Keratinocyte (primary cell): Measurements from ENCODE around the gene ITPK1. TPM values are rescaled to one million over a fixed set of nuclear protein-coding genes. Genes with fewer than 3 reads are reported as not detected.

Experiments used
- DNase-seq: peaks from one replicate; pipeline ENCODE4 v3.0.0-alpha.2; 2011; ENCODE audit warnings: low read depth, missing footprints, low spot score
- FAIRE-seq: peaks from 2 replicates; lab custom pipeline; 2011; peaks lifted over from hg19 to GRCh38; lab: Jason Lieb, UNC
- H2AFZ ChIP-seq: 2 replicates; pipeline ENCODE4 v1.6.0; 2012; ENCODE audit warnings: low read length, control low read depth, inconsistent platforms; ENCODE audit not compliant: control insufficient read depth
- H3K27ac ChIP-seq: 2 replicates; pipeline ENCODE4 v1.5.1; 2011; ENCODE audit warnings: low read length; ENCODE audit not compliant: control insufficient read depth, insufficient read depth
- H3K27me3 ChIP-seq: 3 replicates; pipeline ENCODE4 v1.6.0; 2011; ENCODE audit warnings: low read length; ENCODE audit not compliant: control insufficient read depth, insufficient read depth; ENCODE audit errors: extremely low read depth
- H3K36me3 ChIP-seq, 2 experiments: 2 replicates in 1 of 2; 3 replicates in 1 of 2; pipeline ENCODE4 v1.5.1; 2011; ENCODE audit warnings: low read length in 2 of 2, mild to moderate bottlenecking in 1 of 2; ENCODE audit not compliant: control insufficient read depth in 2 of 2, insufficient read depth in 2 of 2; ENCODE audit errors: extremely low read depth in 1 of 2
- H3K4me1 ChIP-seq: 3 replicates; pipeline ENCODE4 v1.5.1; 2011; ENCODE audit warnings: low read length; ENCODE audit not compliant: control insufficient read depth, insufficient read depth; ENCODE audit errors: extremely low read depth
- H3K4me2 ChIP-seq: 3 replicates; pipeline ENCODE4 v1.6.0; 2011; ENCODE audit warnings: low read depth, low read length; ENCODE audit not compliant: control insufficient read depth, insufficient read depth; ENCODE audit errors: extremely low read depth
- H3K4me3 ChIP-seq, 3 experiments: fragments of 200-600 bp in 1 of 3; sonication (generic) in 1 of 3; 2 replicates in 2 of 3; 3 replicates in 1 of 3; pipeline ENCODE4 v1.5.1; 2011 to 2016; ENCODE audit warnings: low read length in 3 of 3, mild to moderate bottlenecking in 3 of 3, control low read depth in 2 of 3, inconsistent platforms in 1 of 3, low read depth in 1 of 3, mixed read lengths in 1 of 3, mixed run types in 1 of 3, moderate library complexity in 1 of 3; ENCODE audit not compliant: control insufficient read depth in 2 of 3, insufficient read depth in 2 of 3; ENCODE audit errors: extremely low read depth in 1 of 3
- H3K79me2 ChIP-seq: 2 replicates; pipeline ENCODE4 v1.6.0; 2012; ENCODE audit warnings: low read length; ENCODE audit not compliant: control insufficient read depth, insufficient read depth
- H3K9ac ChIP-seq: 3 replicates; pipeline ENCODE4 v1.6.0; 2011; ENCODE audit warnings: low read length; ENCODE audit not compliant: control insufficient read depth, insufficient read depth; ENCODE audit errors: extremely low read depth
- H3K9me1 ChIP-seq: 3 replicates; pipeline ENCODE4 v1.6.0; 2011; ENCODE audit warnings: low read length; ENCODE audit not compliant: control insufficient read depth, insufficient read depth; ENCODE audit errors: extremely low read depth
- H3K9me3 ChIP-seq: 2 replicates; pipeline ENCODE4 v1.5.1; 2012; ENCODE audit warnings: low read depth, low read length; ENCODE audit not compliant: control insufficient read depth
- H4K20me1 ChIP-seq: 3 replicates; pipeline ENCODE4 v1.6.0; 2011; ENCODE audit warnings: low read length; ENCODE audit not compliant: control insufficient read depth, insufficient read depth; ENCODE audit errors: extremely low read depth
- EZH2 ChIP-seq: IDR thresholded peaks from one replicate; pipeline ENCODE4 v1.6.1; 2012; ENCODE audit warnings: inconsistent platforms, mild to moderate bottlenecking, low read length, moderate library complexity
- dilution Hi-C: fragments of 300-500 bp; cut with MboI; formaldehyde crosslinking; loops from one replicate; pipeline ENCODE4 v1.7.0; 2020; ENCODE audit warnings: low sequenced_read_pairs; ENCODE audit not compliant: extremely low pct_ligation_motif_present
- polyA plus RNA-seq, 5 experiments: library from polyadenylated mRNA; depleted of rRNA in 3 of 5; stranded (reverse) in 3 of 5; stranded (forward) in 1 of 5; unstranded in 1 of 5; fragments of >200 nt; gene quantifications; 1 replicate in 1 of 5; 2 replicates in 3 of 5; 3 replicates in 1 of 5; pipeline versions ENCODE4 v1.2.1 to v1.2.3, GENCODE V29; 2011 to 2012; ENCODE audit warnings: missing spikeins in 2 of 5, low read depth in 1 of 5, low replicate concordance in 1 of 5
- TF ChIP-seq, protein P1 (sequence below), 3 experiments: IDR thresholded peaks in 1 of 3; conservative IDR thresholded peaks in 1 of 3; optimal IDR thresholded peaks in 1 of 3; 2 replicates in 2 of 3; 3 replicates in 1 of 3; pipeline versions ENCODE3 to v1.5.1; 2011; ENCODE audit warnings: low read length in 3 of 3, mild to moderate bottlenecking in 3 of 3, moderate library complexity in 2 of 3, control low read depth in 1 of 3, inconsistent platforms in 1 of 3; ENCODE audit not compliant: insufficient read depth in 2 of 3; ENCODE audit errors: extremely low read depth in 1 of 3

The ITPK1 gene
- polyA plus RNA-seq, 1 donor (not counting 4 experiments of a cell fraction or from before 2014, with no cell fraction given): 67.8 TPM

DNA sequence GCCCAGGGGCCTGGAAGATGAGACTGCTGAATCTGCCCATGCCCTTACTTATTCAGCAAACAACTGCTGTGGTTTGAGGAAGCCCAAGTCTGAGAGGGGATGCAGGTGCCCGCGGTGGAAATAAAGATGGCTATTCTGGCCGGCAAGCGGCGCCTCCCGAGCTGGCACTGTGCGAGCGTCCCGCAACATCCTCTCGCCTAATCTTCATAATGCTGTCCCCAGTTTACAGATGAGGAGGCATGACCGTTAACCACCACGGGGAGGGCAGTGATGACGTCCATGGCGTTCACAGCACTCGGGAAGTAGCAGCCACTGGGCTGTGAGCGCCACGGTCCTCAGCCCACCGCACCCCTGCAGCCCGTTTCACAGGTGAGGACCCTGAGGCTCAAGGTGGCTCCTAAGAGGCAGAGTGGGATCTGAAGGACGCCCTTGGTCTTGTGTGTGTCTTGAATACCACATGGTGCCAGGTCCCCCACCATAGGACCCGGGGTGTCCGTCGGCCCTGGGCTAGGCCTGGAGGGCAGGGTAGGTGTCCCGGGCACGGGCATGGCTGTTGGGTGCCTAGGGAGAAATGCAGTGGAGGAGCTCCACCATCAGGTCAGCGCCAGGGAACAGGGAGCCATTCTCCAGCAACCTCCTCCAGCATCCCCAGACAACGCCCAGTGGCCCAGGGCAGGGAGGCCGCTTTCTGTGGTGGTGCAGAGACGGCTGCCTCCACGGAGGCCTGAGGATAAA is 172.6 kb downstream of the ITPK1 start:
- Histone ChIP-seq H3K27me3 (no peaks in the 10 kb centered on the region), H3K9ac (no peak overlapping the region), H3K4me1 (peaks cover 11% of the 10 kb centered on the region), H3K36me3 (peaks cover 20 to 27% of the 10 kb centered on the region in 2 experiments), H3K79me2 (no peaks in the 10 kb centered on the region), H3K4me2 (no peak overlapping the region), H4K20me1 (no peaks in the 10 kb centered on the region), H3K27ac (no peak overlapping the region), H3K9me1 (no peaks in the 10 kb centered on the region), H2AFZ (no peak overlapping the region), H3K9me3 (no peaks in the 10 kb centered on the region), H3K4me3 (no peak overlapping the region)
- dilution Hi-C loops: no loop called here
- FAIRE-seq (no peak), DNase-seq (no peak)
- TF ChIP-seq EZH2: no peak
- TF ChIP-seq, protein P1, sequence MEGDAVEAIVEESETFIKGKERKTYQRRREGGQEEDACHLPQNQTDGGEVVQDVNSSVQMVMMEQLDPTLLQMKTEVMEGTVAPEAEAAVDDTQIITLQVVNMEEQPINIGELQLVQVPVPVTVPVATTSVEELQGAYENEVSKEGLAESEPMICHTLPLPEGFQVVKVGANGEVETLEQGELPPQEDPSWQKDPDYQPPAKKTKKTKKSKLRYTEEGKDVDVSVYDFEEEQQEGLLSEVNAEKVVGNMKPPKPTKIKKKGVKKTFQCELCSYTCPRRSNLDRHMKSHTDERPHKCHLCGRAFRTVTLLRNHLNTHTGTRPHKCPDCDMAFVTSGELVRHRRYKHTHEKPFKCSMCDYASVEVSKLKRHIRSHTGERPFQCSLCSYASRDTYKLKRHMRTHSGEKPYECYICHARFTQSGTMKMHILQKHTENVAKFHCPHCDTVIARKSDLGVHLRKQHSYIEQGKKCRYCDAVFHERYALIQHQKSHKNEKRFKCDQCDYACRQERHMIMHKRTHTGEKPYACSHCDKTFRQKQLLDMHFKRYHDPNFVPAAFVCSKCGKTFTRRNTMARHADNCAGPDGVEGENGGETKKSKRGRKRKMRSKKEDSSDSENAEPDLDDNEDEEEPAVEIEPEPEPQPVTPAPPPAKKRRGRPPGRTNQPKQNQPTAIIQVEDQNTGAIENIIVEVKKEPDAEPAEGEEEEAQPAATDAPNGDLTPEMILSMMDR (optimal IDR thresholded peaks at IDR 0.05 in 1 of 3, IDR thresholded peaks at IDR 0.05 in 1 of 3, conservative IDR thresholded peaks at IDR 0.05 in 1 of 3; ENCODE audit: extremely low read depth in 1 of 3, insufficient read depth in 2 of 3, low read length in 3 of 3): no peak

DNA sequence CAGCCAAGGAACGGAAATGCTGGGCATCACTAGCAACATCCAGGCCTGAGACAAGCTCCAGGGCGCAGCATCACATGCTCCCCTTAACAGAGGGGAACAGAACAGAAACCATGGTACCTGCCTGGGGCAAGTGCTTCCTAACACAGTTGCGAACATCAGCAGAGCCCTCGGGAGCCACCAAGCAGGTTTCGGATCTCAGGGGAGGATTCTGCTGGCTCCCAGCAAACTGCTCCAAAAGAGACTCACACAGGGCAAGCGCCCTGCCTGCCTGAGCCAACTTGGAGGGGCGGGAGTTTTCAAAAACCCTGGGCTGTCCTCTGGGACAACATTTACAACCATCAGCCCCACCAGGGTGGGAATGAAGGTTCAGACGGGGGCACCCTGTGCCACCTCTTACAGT is 173.1 kb downstream of the ITPK1 start:
- no peak for FAIRE-seq
- H3K79me2 ChIP-seq: no peaks in the 10 kb centered on the region
- TF ChIP-seq EZH2: no peak
- H3K4me3 ChIP-seq: no peak overlapping the region
- H3K9ac ChIP-seq: no peak overlapping the region
- no peaks in the 10 kb centered on the region for H3K27me3 ChIP-seq
- H3K9me3 ChIP-seq: no peaks in the 10 kb centered on the region
- dilution Hi-C loops: no loop called here
- no peak for DNase-seq
- H3K4me2 ChIP-seq: no peak overlapping the region
- H2AFZ ChIP-seq: no peak overlapping the region
- no peaks in the 10 kb centered on the region for H4K20me1 ChIP-seq
- peaks cover 15% of the 10 kb centered on the region for H3K4me1 ChIP-seq
- H3K9me1 ChIP-seq: no peaks in the 10 kb centered on the region
- H3K27ac ChIP-seq: no peak overlapping the region
- H3K36me3 ChIP-seq: peaks cover 18 to 22% of the 10 kb centered on the region in 2 experiments
